ENCODE results near the gene HSPB2.

The HSPB2 gene

GRCh38 chr11:111913997-111914396 lies 1.5 kb downstream of the HSPB2 start:
- Histone ChIP-seq H3K4me3 (replicated peaks; ENCODE audit: insufficient read depth, low read length) (no peak overlapping the region), H3K27me3 (ENCODE audit: insufficient read depth, poor library complexity, severe bottlenecking) (peaks cover 7% of the 10 kb centered on the region), H3K27ac (replicated peaks) (no peak overlapping the region)
- no peak for DNase-seq (ENCODE audit: low read depth in 1 of 2, low spot score in 1 of 2)
- no peak for TF ChIP-seq REST (IDR thresholded peaks at IDR 0.05; ENCODE audit: insufficient replicate concordance, low read depth)
- no peak for TF ChIP-seq CTCF (IDR thresholded peaks at IDR 0.05; ENCODE audit: insufficient read depth, low read length)
- TF ChIP-seq POLR2AphosphoS5 (IDR thresholded peaks at IDR 0.05; ENCODE audit: low read depth), result no peak
- TF ChIP-seq SPI1 (IDR thresholded peaks at IDR 0.05; ENCODE audit: borderline replicate concordance, low read depth), result no peak
- no peak for TF ChIP-seq GABPA (IDR thresholded peaks at IDR 0.05; ENCODE audit: low read depth)

- peaks cover 3% of the 10 kb centered on the region for H3K27me3 ChIP-seq (ENCODE audit: insufficient read depth, poor library complexity, severe bottlenecking)
- no peak for DNase-seq (ENCODE audit: low read depth in 1 of 2, low spot score in 1 of 2)
- TF ChIP-seq SPI1 (IDR thresholded peaks at IDR 0.05; ENCODE audit: borderline replicate concordance, low read depth), result no peak
- no peak for TF ChIP-seq GABPA (IDR thresholded peaks at IDR 0.05; ENCODE audit: low read depth)
- no peak for TF ChIP-seq REST (IDR thresholded peaks at IDR 0.05; ENCODE audit: insufficient replicate concordance, low read depth)
- no peak for TF ChIP-seq CTCF (IDR thresholded peaks at IDR 0.05; ENCODE audit: insufficient read depth, low read length)
- TF ChIP-seq POLR2AphosphoS5 (IDR thresholded peaks at IDR 0.05; ENCODE audit: low read depth), result no peak
- H3K27ac ChIP-seq (replicated peaks), result no peak overlapping the region
- H3K4me3 ChIP-seq (replicated peaks; ENCODE audit: insufficient read depth, low read length), result no peak overlapping the region
Observed at GRCh38 chr11:111916768-111917167, 4.2 kb downstream of the HSPB2 start.

- no peak overlapping the region for H3K4me3 ChIP-seq (replicated peaks; ENCODE audit: insufficient read depth, low read length)
- no peak overlapping the region for H3K27ac ChIP-seq (replicated peaks)
- peaks cover 1% of the 10 kb centered on the region for H3K27me3 ChIP-seq (ENCODE audit: insufficient read depth, poor library complexity, severe bottlenecking)
- TF ChIP-seq SPI1 (IDR thresholded peaks at IDR 0.05; ENCODE audit: borderline replicate concordance, low read depth), result no peak
- TF ChIP-seq POLR2AphosphoS5 (IDR thresholded peaks at IDR 0.05; ENCODE audit: low read depth), result no peak
- TF ChIP-seq CTCF (IDR thresholded peaks at IDR 0.05; ENCODE audit: insufficient read depth, low read length), result no peak
- TF ChIP-seq GABPA (IDR thresholded peaks at IDR 0.05; ENCODE audit: low read depth), result no peak
- no peak for TF ChIP-seq REST (IDR thresholded peaks at IDR 0.05; ENCODE audit: insufficient replicate concordance, low read depth)
- DNase-seq (ENCODE audit: low read depth in 1 of 2, low spot score in 1 of 2), result no peak
Observed at GRCh38 chr11:111917312-111917711, 4.8 kb downstream of the HSPB2 start.

Measured in HL-60 (cell line).